Activated CD8-positive, alpha-beta T cell treated with anti-CD3 and anti-CD28 coated beads for 36 hours (primary cell): ENCODE measurements around the gene DAAM1. TPM values are rescaled to one million over a fixed set of nuclear protein-coding genes. Genes with fewer than 3 reads are reported as not detected.

Experiments
- ATAC-seq: fragments of 200-7000 bp; cut with Tn5 transposase; one replicate; pipeline ENCODE4 v1.10.0; 2021; ENCODE audit warnings: mild to moderate bottlenecking, moderate library complexity
- CTCF ChIA-PET: fragments of 350-600 bp; sonication (Branson Sonifier 250); formaldehyde crosslinking; loops from one replicate; lab custom pipeline; 2021; ENCODE audit warnings: antibody characterized with exemption; lab: Charles Lee
- POLR2A ChIA-PET: fragments of 350-600 bp; sonication (Branson Sonifier 250); formaldehyde crosslinking; loops from one replicate; lab custom pipeline; 2021; ENCODE audit warnings: antibody characterized with exemption; lab: Charles Lee
- DNase-seq: peaks from one replicate; pipeline ENCODE4 v3.0.0-alpha.2; 2020
- H3K27ac Mint-ChIP-seq: one replicate; pipeline ENCODE4 v1.8.0; 2021; ENCODE audit warnings: mild to moderate bottlenecking, mixed read lengths
- H3K27me3 Mint-ChIP-seq: one replicate; pipeline ENCODE4 v1.8.0; 2021; ENCODE audit warnings: mixed read lengths
- H3K36me3 Mint-ChIP-seq: one replicate; pipeline ENCODE4 v1.8.0; 2021; ENCODE audit warnings: low read depth, mixed read lengths
- H3K4me1 Mint-ChIP-seq: one replicate; pipeline ENCODE4 v1.8.0; 2021; ENCODE audit warnings: low read depth, mixed read lengths
- H3K4me3 Mint-ChIP-seq: one replicate; pipeline ENCODE4 v1.8.0; 2021; ENCODE audit warnings: mild to moderate bottlenecking, moderate library complexity, mixed read lengths
- H3K9me3 Mint-ChIP-seq: one replicate; pipeline ENCODE4 v1.8.0; 2021; ENCODE audit warnings: mixed read lengths
- intact Hi-C: fragments of 100-400 bp; cut with micrococcal nuclease; formaldehyde crosslinking; loops from one replicate; pipeline ENCODE4 v1.10.0; 2022
- total RNA-seq, 2 experiments: library from RNA; stranded (reverse); gene quantifications; one replicate each; pipeline ENCODE4 v1.2.3, GENCODE V29; 2021
- TF ChIP-seq, protein P1 (sequence below): fragments of 200-600 bp; IDR thresholded peaks from one replicate; pipeline ENCODE4 v1.8.0; 2022; ENCODE audit warnings: antibody characterized with exemption, mild to moderate bottlenecking

The DAAM1 gene
- 1 to 10 TPM; 7.2 to 9.9 TPM for total RNA-seq

DNA sequence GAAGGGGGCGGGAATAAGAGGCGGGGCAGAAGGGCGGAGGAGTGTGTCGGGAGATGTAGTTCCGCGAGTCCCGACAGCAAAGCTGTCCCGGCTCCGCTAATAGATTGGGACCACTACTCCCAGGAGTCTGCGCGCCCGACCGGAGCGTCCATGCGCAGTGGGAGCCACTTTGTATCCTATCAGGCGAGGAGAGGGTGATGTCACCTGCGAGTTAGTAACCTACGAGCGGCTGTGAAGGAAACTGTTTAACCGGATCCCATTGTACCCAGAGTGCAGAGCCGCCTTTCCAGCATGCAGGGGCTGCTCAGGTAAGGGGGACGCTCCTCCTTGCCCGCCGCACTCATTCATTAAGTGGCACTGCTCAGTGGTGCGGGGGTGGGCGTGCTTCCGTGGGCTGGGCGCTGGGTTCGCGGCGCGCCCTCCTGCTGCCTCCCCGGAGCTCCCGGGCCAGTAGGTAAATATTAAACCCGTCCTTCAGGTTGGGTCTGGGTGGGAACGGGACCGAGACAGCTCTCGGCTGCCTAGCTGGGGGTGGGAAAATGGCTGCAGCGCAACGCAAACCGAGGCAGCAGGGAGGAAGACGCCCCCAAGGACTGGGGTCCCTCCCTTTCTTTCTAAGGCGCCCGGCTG, at the start of gene DAAM1:
TSS of gene DAAM1 (plus strand) at position 207 of the 630 bp plus-strand sequence. CDS start 74,811 bp downstream, outside the sequence.
- Mint-ChIP-seq H3K36me3 (no peaks in the 10 kb centered on the region), H3K27me3 (peaks cover 12% of the 10 kb centered on the region), H3K4me3 (peak within 1 kb of the TSS; percentile 87), H3K9me3 (no peaks in the 10 kb centered on the region), H3K27ac (peak within 1 kb of the TSS; percentile 78), H3K4me1 (peaks cover 10% of the 10 kb centered on the region)
- peak; percentile 96 for ATAC-seq
- TF ChIP-seq, protein P1, sequence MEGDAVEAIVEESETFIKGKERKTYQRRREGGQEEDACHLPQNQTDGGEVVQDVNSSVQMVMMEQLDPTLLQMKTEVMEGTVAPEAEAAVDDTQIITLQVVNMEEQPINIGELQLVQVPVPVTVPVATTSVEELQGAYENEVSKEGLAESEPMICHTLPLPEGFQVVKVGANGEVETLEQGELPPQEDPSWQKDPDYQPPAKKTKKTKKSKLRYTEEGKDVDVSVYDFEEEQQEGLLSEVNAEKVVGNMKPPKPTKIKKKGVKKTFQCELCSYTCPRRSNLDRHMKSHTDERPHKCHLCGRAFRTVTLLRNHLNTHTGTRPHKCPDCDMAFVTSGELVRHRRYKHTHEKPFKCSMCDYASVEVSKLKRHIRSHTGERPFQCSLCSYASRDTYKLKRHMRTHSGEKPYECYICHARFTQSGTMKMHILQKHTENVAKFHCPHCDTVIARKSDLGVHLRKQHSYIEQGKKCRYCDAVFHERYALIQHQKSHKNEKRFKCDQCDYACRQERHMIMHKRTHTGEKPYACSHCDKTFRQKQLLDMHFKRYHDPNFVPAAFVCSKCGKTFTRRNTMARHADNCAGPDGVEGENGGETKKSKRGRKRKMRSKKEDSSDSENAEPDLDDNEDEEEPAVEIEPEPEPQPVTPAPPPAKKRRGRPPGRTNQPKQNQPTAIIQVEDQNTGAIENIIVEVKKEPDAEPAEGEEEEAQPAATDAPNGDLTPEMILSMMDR: no peak
- ChIA-PET CTCF (interaction anchor here (0.8 to 2.1 kb wide), 4 partner anchors 27 to 296 kb away, joined by 3 to 11 read pairs (median 4); partner anchors contain the start of genes JKAMP and L3HYPDH), POLR2A (interaction anchor here (0.9 to 1.5 kb wide), 2 partner anchors 87 to 295 kb away, joined by 3 read pairs; partner anchors contain the start of genes JKAMP and L3HYPDH)
- DNase-seq: peak; percentile 97
- intact Hi-C loops: no loop called here

DNA sequence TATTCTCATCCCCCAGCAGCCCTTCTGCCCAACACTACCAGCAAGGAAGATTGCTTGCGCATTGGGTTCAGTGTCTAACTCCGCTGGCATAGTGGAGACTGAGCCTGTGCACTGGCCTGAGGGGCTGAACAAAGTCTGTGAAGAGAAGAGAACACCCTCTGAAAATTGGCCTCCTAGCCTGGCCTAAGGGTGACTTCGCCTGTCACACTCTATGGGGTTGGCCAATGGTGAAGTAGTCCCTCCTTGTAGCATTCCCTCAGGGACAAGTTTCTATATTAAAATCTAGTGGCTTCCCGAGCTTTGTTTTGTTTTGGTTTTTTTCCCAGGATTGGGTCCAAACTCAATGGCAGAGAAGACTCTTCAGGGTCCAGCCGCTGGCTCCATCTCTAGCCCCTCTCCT, 49.1 kb upstream of the DAAM1 start:
- H3K27me3 Mint-ChIP-seq: peaks cover 1% of the 10 kb centered on the region
- POLR2A ChIA-PET: no interaction called here

DNA sequence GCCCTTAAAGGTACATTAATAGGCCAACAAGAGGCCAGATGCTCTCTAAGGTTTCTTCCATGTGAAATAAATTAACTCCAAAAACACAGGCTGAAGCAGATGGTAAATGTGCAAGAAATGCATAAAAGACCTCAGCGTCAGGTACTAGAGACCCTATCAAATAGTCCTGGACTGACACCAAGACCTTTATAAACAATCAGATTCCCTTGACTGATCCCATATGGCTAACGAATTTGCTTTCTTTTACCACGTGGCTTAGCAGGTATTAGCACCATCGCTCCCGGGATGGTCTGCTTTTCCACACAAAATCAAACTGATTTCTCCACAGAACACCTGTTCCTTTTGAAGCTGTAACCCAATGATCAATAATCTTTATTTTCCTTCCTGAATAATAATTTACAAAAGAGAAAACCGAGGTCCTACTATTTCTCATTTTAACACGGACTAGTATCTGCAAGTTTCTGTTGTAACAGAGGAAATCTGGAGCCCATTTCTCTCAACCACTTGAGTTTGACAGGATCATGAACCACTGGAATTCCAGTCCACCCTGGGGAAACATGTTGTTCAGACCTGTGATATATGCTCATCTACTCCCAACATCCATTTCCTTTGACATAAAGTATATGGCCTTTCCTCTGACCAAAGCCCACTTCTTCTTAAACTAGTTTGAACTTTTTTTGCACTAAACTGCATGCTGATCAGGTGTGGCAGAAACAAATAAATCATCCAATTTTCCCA, 48.2 kb upstream of the DAAM1 start:
- H3K4me3 Mint-ChIP-seq: no peak overlapping the region
- DNase-seq: no peak
- intact Hi-C loops: no loop called here
- H3K4me1 Mint-ChIP-seq: no peaks in the 10 kb centered on the region
- no peaks in the 10 kb centered on the region for H3K36me3 Mint-ChIP-seq
- TF ChIP-seq, protein P1: no peak
- ChIA-PET POLR2A (no interaction called here), CTCF (no interaction called here)
- H3K9me3 Mint-ChIP-seq: no peaks in the 10 kb centered on the region
- ATAC-seq: no peak
- H3K27me3 Mint-ChIP-seq: peaks cover 1% of the 10 kb centered on the region
- H3K27ac Mint-ChIP-seq: no peak overlapping the region

More for the DNA sequence above, 49.1 kb upstream of the DAAM1 start:
- Mint-ChIP-seq H3K9me3 (no peaks in the 10 kb centered on the region), H3K4me1 (no peaks in the 10 kb centered on the region), H3K36me3 (no peaks in the 10 kb centered on the region), H3K4me3 (no peak overlapping the region), H3K27ac (no peak overlapping the region)
- DNase-seq (no peak), ATAC-seq (no peak)
- intact Hi-C loops: no loop called here
- CTCF ChIA-PET: no interaction called here
- TF ChIP-seq, protein P1: no peak

DNA sequence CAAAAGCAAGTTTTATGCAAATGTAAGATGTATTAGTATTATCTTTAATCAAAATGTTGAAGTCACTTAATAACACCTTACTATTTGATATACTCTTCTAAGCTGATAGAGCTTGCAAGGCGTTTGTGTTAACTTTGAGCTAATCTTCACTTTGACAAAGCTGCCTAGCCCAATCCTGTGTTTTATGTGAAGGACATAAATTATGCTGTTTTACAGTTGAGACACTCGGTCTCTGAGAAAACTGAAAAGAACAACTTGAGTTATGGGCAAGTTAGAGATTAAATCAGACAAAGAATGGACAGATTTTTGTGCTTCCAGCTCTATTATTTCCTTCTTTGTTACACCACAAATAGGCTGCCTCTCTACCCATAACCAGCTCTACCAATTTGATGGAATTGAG, 42.0 kb upstream of the DAAM1 start:
- ATAC-seq (no peak), DNase-seq (no peak)
- no peaks in the 10 kb centered on the region for H3K9me3 Mint-ChIP-seq
- ChIA-PET CTCF (no interaction called here), POLR2A (no interaction called here)
- no peaks in the 10 kb centered on the region for H3K4me1 Mint-ChIP-seq
- H3K27ac Mint-ChIP-seq: no peak overlapping the region
- H3K4me3 Mint-ChIP-seq: no peak overlapping the region
- TF ChIP-seq, protein P1: no peak
- intact Hi-C loops: no loop called here
- no peaks in the 10 kb centered on the region for H3K36me3 Mint-ChIP-seq
- H3K27me3 Mint-ChIP-seq: peaks cover 1% of the 10 kb centered on the region

DNA sequence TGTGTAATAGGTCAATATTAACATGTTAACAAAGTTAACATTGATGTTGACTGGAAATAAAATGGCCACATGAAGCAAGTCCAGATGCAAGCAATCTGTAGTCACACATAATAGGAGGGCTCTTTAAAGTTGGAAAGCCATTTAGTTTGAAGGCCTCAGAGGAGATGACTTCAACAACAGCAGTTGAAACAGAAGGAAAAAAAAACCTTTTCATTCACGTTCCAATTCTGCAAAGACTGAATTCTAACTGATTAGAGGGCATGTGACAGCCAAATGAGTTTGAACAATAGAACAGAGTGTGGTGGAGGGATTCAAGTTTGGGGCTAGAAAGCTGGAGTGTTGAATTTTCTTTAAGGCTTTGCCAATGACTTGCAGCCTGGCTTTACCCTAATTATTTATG, 41.5 kb upstream of the DAAM1 start:
- Mint-ChIP-seq H3K27me3 (peaks cover under 1% of the 10 kb centered on the region), H3K9me3 (no peaks in the 10 kb centered on the region), H3K27ac (no peak overlapping the region), H3K4me1 (no peaks in the 10 kb centered on the region), H3K4me3 (no peak overlapping the region), H3K36me3 (no peaks in the 10 kb centered on the region)
- ATAC-seq (no peak), DNase-seq (no peak)
- TF ChIP-seq, protein P1: no peak
- ChIA-PET POLR2A (no interaction called here), CTCF (no interaction called here)
- intact Hi-C loops: no loop called here
